HG03108 (cell line): ENCODE measurements around the gene MUC5AC.
"Not testable (repeated sequence)": the region's sequence is repeated elsewhere in the genome, so short reads cannot be mapped to it uniquely, and the experiment has no call there.

ENCODE experiments used
- ATAC-seq: cut with Tn5 transposase; IDR thresholded peaks from one replicate; pipeline ENCODE4 v1.9.1; 2021; ENCODE audit warnings: moderate library complexity; ENCODE audit not compliant: unreplicated experiment

Gene MUC5AC

DNA sequence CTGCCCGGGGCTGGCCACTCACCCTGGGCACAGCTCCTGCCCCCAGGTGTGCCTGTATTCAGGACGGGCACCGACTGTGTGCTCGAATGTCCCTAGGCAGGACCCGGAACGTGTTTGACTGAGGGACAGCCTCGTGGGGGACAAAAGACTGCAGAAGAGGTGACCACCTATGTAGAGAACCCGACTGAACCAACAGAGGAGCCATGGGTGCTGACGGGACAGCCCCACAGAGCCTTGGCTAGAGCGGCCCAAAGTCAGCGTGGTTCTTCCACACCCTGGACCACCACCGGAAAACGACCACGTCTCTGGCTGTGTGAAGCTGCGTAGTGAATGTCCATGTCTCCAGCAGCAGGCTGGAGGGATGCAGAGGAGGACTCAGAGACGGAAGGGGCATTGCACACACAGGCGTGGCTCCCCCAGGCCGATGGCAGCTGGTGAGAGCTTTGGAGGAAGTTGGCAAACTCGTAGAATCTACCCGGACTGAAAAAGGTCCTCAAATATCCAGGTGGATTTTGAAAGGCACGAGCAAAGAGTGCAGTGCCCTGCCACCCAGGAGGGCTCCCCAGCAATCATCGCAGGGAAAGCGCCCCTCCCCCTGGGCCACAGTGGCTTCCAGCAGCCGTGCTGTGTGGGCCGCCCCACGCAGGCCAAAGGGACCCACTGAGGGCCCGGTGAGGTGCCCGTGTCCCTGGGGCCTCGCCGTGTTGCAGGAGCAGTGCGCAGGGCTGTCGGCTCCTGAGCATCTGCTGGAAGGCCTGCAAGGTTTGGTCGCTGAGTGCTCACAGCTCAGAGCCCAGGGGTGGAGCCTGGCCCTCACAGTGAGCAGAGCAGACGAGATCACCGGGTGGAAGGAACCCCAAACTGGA, 47.6 kb downstream of the MUC5AC start:
- no peak for ATAC-seq

DNA sequence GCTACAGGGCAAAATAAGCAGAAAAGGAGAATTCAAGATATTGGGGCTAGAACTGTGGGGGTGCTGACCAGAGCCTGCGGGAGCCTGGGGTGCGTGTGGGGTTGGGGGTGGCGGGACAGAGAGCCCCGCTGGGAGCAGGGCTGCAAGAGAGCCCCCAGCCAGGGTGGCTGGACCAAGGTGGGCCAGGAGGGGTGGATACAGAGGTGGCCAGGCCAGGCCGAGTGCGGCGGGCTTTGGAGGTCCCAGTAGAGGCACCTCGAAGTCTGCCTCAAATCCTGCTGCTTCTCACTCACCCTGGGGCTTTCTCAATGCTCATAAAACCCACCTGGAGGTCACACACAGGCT, 48.2 kb downstream of the MUC5AC start:
- ATAC-seq: no peak

DNA sequence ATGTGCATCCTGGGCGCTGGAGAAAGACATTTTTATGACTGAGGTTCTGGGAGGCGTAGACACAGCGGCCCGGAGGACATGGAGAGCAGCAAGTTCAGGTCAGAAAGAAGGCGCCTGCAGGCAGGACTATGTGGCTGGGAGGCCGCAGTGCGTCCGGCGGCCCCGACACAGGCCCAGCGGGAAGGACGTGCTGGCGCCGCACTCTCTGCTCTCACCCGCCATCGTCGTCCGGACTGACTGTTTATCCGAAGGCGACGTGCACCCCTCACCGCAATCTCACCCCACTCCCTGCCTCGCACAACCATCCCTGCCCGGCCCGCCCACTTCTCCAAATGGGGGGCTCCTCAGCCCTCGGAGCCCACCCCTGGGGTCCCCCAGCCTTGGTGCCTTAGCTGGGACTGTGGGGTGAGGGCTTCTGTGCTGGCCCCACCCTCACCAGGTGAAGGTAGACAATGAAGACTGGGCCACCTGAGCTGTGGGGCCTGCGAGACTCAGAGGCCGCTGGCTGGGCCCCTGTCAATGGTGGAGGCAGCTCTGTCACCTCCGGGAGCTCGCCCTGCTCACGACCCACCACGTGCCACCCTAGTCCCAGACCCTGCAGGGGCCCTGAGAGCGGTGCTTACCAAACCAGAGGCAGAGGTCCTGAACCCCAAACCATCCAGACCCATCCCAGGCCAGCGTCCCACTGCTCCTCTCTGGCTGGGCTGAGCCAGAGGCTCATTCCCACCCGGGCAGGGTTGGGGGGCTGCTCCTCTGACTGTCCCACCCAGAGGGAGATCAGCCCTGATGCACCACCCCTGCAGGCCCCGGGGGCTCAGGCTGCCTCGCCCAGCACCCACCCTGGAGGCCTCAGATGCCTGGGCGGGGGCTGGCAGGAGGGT, 48.9 kb downstream of the MUC5AC start:
- no peak for ATAC-seq

DNA sequence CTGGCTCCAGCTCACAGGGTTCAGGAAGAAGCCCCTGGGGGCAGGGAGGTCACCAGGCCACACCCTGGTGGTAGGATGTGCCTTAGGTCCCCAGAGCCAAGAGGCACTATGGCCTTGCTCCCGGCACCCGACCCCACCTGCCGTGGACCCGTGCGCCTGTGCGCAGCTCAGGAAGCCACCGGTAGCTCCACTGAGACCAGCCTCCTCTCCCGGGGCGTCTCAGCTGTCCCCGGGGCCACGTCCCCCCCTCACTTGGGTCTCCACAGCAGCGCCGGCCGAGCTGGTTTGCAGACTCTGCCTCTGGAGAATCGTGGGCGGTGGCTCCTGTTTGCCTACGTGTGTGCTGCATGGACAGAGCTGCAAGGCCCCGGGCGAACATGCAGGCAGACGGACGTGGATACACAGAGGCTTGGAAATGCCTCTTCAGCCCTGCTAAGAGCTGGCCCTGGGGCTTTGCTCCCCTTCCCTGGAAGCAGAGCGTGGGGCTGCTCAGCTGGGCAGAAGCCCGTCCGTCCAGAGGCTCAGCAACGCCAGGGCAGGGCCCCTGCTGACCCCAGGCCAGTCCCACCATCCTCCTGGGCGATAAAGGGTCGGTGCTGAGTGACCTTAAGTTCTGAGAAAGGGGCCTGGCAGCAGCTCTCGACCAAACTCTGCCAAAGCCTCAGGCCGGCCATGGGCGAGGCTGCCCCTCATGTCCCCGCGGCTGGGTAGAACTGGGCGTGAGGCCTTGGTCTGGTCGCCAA, 49.8 kb downstream of the MUC5AC start:
- no peak for ATAC-seq

DNA sequence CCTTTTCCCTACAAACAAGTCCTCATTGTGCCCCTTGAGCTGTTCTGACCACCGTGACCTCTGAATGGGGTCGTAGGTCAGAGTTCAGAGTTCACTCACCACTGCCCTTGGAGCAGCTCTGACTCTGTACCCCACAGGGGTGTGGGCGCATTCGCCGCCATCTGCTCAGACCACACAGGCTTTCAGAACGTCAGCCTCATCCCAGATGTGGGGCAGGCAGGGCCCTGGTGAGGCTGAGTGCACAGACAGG, 50.3 kb downstream of the MUC5AC start:
- ATAC-seq: no peak

DNA sequence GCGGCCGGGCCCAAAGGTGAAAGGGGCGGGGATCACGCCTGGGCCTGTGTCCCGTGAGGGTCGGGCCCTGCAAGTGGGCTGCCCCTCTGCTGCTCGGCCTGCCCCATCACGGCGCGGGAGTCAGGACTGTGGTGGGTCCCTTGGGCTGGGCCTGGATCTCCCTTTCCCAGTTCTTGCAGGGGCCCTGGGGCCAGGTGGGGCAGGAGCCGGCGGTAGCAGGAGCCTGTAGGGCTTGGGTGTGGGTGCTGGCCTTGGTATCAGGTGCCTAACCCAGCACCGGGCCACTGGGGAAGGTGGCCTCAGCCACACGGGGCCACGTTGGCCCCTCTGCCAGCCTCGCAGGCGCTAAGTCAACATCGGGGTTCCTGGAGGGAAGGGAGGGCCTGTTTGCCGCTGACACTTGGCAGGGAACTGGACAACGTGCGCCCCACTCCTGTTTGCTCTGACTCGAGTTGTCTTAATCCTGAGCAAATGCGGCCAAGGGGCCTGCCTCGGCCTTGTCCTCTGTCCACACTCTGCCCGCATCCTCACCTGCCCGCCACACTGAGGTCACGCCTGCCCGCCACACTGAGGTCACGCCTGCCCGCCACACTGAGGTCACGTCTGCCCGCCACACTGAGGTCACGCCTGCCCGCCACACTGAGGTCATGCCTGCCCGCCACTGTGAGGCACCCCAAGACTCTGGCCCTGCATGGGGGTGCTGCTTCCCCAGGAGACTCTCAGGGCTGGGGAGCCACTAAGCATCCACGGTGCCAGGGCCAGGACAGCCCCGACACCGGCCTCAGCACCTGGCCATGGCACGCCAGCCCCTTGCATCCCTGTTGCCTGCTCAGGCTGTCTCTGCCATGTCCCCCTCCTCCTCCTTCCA, 50.9 kb downstream of the MUC5AC start:
- no peak for ATAC-seq

DNA sequence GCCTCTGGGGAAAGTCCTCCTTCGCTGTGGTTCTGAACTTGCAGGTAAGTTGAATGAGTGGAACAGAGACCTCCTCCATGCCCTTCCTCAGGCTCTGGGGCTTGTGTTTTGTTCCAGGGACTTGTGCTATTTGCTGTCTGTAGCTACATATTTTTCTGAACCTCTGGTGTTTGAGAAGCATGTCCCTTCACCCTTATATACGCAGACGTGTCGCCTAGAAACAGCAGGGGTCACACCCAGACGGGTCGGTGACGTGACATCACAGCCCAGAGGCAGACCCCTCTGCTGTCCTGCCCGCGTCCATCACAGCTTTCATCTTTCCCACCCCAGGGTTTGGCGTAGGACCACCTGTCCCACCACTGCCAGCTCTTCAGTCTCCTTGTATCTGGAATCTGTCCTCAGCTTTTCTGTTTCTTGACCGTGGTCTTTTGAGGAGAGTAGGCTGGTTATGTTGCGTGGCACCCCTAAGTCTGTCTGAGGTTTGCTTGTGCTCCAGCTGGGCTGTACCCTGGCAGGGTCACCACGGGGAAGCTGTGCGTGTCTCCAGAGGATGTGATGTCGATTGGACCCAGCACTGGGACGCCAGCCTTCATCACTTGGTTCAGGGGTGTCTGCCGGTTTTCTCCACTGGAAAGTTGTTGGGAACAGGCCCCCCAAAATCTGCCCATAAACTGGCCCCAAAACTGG, 51.8 kb downstream of the MUC5AC start:
- no peak for ATAC-seq

DNA sequence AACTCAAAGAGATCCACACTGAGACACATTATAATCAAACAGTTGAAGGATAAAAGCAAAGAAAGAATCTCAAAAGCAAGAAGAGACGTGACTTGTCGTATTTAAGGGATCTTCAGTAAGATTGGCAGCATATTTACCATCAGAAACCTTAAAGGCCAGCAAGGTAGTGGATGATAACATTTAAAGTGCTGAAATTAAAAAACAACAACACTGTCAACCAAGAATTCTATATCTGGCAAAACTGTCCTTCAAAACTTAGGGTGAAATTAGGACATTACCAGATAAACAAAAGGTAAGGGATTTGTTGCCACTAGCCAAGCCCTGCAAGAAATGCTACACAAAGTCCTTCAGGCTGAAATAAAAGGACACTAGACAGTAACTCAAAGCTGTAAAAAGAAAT, 54.1 kb downstream of the MUC5AC start:
- ATAC-seq: no peak

DNA sequence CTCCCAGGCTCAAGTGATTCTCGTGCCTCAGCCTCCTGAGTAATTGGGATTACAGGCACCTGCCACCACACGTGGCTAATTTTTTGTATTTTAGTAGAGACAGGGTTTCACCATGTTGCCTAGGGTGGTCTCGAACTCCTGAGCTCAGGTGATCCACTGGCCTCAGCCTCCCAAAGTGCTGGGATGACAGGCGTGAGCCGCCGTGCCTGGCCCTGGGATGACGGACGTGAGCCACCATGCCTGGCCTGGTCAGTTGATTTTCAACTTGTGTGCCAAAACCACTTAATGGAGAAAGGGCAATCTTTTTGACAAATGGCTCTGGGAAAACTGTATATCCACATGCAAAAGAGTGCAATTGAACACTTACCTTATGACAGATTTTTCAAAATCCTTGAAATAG, 58.1 kb downstream of the MUC5AC start:
- ATAC-seq: not testable (repeated sequence)

DNA sequence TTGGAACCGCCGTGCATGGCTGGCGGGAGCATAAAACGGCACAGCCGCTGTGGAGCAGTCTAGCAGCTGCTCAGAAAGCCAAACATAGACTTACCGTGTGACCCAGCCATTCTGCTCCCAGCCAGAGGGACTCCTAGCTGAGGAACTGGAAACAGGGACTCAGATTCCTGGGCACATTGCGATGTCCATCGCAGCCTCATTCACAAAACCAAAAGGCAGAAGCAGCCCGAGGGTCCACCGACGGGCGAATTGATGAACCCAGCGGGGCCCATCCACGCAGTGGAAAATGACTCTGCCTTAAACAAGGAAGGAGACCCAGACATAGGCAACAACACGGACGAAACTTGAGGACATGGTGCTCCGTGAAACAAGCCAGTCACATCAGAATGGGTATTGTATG, 59.4 kb downstream of the MUC5AC start:
- no peak for ATAC-seq

DNA sequence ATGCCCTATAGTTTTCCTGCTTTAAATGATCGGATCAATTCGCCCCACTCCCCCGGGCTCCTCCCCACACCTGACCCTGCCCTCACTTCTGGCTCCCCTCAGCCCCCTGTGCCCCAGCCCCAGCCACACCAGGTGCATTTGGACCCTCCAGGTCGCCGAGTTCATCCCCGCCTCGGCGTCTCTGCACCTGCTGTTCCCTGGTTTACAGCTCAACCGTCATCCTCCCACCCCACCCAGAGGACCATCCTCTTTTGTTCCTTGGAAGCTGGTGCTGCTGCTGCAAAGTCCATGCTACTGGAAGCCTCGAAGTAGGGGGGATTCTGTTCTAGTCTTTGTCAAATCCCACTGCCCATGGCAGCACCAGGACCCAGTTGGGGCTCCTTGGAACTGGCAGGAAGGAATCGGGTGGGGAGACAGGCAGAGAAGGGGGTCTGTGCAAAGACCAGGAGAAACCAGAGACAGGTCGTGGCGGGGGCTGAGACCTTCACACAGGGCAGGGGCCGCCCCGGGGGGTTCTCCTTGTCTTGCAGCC, 60.6 kb downstream of the MUC5AC start:
- ATAC-seq: no peak

DNA sequence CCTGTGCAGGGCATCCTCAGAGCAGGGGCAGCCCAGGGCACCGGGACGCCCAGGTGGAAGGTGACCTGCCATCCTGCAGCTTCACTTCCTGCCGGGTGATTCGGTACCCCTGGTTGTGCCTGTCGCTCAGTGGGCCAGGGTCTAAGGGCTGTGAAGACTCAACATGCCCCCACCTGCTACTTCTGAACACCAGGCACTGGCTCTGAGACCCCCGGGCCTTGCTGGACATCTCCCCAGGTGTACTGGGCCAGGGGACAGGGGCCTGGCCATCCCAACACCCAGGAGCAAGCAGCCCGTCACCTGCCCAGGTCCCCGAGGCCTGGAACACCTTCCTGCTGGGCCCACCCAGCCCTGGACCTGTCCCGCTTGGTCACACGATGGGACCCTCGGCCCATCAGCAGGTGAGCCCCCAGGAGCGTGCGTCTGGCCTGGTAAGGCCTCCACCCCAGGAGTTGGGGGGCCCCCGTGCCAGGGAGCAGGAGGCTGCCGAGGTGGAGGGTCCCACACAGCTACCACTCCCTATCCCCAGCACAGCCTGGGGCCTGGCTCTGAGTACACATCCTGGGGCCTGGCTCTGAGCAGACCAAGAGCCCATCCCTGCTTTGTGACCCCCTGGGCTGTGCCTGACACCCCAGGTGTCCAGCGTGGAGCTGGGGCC, 61.2 kb downstream of the MUC5AC start:
- no peak for ATAC-seq

DNA sequence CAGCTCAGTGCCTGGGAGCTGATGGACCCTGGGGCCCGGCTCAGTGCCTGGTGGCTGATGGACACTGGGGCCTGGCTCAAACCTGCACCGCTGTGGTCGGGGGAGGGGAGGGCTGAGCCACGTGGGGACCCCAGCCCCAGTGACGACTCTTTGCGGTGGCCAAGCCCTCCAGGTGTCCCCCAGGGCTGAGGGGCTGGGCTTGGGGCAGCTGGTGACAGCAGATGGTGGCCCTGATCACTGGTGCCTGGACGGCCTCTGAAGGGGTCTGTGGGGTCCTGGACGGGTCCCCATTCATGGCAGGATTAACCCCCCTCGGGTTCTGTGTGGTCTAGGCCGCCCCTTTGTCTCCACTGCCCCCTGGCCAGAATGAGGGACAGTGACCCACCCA, 61.7 kb downstream of the MUC5AC start:
- ATAC-seq: no peak

DNA sequence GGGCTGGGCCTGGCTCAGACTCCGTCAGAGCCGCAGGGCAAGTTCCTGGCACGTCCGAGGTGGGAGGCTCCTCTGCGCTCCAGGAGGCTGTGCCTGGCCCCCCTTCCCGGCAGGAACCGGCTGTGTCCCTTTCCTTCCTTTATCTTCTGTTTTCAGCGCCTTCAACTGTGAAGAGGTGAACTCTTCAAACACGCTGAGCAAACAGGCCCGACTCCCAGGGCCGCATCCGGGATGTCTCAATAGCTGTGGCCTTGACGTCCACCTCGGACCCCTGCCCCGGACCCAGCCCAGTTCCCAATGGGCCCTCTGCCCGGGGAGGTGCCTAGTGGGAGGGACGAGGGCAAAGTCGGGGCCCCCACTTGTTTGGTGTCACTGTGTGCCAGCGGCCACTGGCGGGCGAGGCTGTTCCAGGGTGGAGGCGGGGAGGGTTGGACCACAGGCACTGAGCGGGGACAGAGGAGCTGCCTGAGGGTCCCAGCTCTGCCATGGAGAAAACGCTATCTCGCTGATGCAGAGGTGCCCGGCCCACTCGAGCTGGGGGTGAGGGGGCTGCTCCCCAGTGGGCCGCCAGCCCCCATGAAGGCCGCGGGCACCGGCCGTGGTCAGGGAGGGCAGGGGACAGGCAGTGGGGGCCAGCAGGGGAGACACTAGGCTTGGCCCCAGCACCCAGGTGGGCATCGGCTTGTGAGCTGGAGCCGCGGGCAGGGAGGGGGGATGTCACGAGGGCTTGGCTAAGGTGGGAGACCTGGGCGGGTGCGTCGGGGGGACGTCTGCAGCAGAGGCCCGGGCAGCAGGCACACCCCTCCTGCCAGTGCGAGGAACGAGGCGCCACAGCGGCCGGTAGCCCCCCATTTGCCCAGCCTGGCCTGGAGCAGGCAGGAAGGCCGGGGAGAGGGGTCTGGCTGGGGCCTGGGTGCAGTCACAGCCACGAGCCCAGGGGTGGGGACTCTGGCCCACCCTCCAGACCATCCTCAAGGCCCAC, 62.4 kb downstream of the MUC5AC start:
- no peak for ATAC-seq

DNA sequence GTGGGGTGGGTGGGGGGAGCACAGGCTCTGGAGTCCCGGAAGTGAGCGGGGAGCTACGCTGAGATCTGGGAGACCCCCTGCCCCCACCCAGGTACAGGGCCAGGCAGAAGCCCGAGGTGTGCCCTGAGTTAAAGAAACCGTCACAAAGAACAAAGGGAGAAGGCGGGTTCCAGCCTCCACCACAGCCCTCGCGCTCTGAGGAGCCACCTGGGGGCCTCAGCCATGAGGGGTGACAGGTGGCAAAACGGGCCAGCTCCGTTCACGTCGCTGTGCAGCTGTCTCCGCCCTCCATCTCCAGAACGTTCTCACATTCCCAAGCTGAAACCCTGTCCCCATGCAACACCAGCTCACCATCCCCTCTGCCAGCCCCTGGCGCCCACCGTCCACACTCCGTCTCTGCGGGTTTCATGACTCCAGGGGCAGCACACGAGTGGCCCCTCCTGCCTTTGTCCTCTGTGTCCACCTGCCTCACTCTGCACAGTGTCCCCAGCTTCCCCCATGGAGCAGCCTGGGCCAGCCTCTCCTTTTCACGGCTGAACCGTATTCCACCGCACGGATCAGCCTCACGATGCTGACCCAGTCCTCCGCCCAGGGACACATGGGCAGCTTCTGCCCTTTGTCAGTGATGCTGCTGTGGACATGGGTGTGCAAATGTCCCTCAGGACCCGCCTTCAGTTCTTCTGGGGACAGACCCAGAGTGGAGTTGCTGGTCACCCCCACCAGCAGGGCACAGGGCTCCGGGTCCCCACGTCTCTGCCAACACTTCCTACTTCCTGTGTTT, 63.4 kb downstream of the MUC5AC start:
- no peak for ATAC-seq

DNA sequence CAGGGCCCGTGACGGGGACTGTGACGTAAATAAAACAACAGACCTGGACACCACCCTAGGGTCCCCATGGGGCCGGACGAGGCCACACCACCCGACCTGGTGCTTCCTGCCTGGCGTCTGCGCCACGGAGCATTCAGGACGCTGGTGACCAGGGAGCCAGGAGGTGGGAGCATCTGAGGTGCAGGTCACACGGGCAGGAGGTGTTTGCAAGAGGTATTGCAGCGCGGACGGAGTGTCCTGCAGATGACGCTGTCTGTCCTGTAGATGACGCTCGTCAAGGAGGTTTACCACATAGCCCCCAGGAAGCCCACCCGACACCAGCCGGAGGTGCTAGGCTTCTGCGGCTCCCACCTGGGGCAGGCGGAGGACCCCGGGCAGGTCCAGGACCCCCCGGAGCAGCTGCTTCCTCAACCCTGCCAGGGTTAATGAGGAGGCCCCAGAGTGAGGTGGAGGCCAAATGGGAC, 64.1 kb downstream of the MUC5AC start:
- ATAC-seq: no peak
